K562 (cell line): ENCODE results near the gene SLC16A1.

ENCODE experiments used
- FOXM1 ChIP-seq, 2 experiments: fragments of 450-650 bp in 1 of 2; sonication (generic) in 1 of 2; formaldehyde crosslinking in 1 of 2; IDR thresholded peaks; 2 replicates each; pipeline versions ENCODE4 v1.6.1 to v1.9.0; 2017 to 2022; ENCODE audit warnings: low read depth in 2 of 2, mild to moderate bottlenecking in 2 of 2, missing genetic modification reagents in 1 of 2, moderate library complexity in 1 of 2
- PREB ChIP-seq: sonication (generic); formaldehyde crosslinking; IDR thresholded peaks from 2 replicates; pipeline ENCODE4 v1.8.1; 2023; ENCODE audit warnings: mild to moderate bottlenecking, missing genetic modification reagents
- SPI1 ChIP-seq: IDR thresholded peaks from 2 replicates; pipeline ENCODE4 v1.6.1; 2011; ENCODE audit warnings: low read depth, low read length, control low read depth, borderline replicate concordance
- TAF15 ChIP-seq: fragments of 200-400 bp; formaldehyde crosslinking; IDR thresholded peaks from 2 replicates; pipeline ENCODE4 v1.6.1; 2017; ENCODE audit warnings: mild to moderate bottlenecking, low read depth, low read length, moderate library complexity
- ZBTB7A ChIP-seq: IDR thresholded peaks from 2 replicates; pipeline ENCODE4 v1.6.1; 2011; ENCODE audit warnings: low read depth, mild to moderate bottlenecking, low read length, moderate library complexity, borderline replicate concordance; ENCODE audit not compliant: control insufficient read depth
- ZNF780A ChIP-seq: fragments of 250-450 bp; sonication (Bioruptor Pico); IDR thresholded peaks from 2 replicates; pipeline ENCODE4 v1.5.0; 2021; ENCODE audit warnings: mild to moderate bottlenecking

DNA sequence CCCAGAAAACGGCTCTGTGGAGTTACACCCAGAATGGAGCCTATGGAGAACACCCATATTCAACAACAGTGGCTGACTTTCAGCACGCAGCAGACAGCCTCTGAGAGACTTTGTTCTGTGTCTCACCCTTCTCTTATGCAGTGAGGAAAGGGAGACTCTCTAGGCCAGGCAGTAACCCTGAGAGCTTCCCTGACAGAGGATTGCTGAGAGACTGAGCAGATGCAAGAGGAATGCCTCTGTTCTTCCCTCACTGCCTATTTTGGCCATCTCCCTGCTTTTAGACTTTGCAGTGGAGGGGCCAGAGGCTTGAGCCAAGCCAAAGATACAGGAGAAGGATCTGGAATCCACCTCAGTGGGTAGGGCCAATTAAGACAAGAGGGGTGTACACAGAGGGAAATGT is 41.8 kb upstream of the SLC16A1 start:
- TF ChIP-seq PREB (CRISPR knock-in tag) (no peak), TAF15 (no peak), ZNF780A (CRISPR knock-in tag) (no peak), FOXM1 (IDR thresholded peaks at IDR 0.05; ENCODE audit: low read depth) (no peak), FOXM1 (CRISPR knock-in tag; IDR thresholded peaks at IDR 0.05; ENCODE audit: low read depth) (no peak), SPI1 (no peak), ZBTB7A (no peak)
